DND-41 (cell line): ENCODE data around the gene SECISBP2.

Experiments
- ATAC-seq: fragments of 200-7000 bp; cut with Tn5 transposase; 3 replicates; pipeline ENCODE4 v1.9.1; 2021; ENCODE audit warnings: low read depth; ENCODE audit not compliant: insufficient read depth
- DNase-seq: peaks from one replicate; pipeline ENCODE4 v3.0.0-alpha.2; 2020
- H2AFZ ChIP-seq: 2 replicates; pipeline ENCODE4 v1.6.0; 2012; ENCODE audit warnings: low read depth, low read length
- H3K27ac ChIP-seq: 2 replicates; pipeline ENCODE4 v1.5.1; 2012; ENCODE audit warnings: low read length, inconsistent platforms
- H3K27me3 ChIP-seq: fragments of 200-600 bp; sonication (generic); 2 replicates; pipeline ENCODE4 v1.6.0; 2012; ENCODE audit warnings: low read length, mild to moderate bottlenecking, inconsistent platforms; ENCODE audit not compliant: insufficient read depth, poor library complexity
- H3K36me3 ChIP-seq: 2 replicates; pipeline ENCODE4 v1.5.1; 2012; ENCODE audit warnings: low read length, inconsistent platforms; ENCODE audit not compliant: insufficient read depth
- H3K4me1 ChIP-seq: 2 replicates; pipeline ENCODE4 v1.5.1; 2012; ENCODE audit warnings: mild to moderate bottlenecking, low read length; ENCODE audit not compliant: insufficient read depth
- H3K4me2 ChIP-seq: 2 replicates; pipeline ENCODE4 v1.6.0; 2012; ENCODE audit warnings: mild to moderate bottlenecking, moderate library complexity, low read length, inconsistent platforms; ENCODE audit not compliant: insufficient read depth
- H3K4me3 ChIP-seq, 2 experiments: fragments of 200-600 bp in 1 of 2; shearing (Covaris generic) in 1 of 2; 2 replicates each; pipeline ENCODE4 v1.5.1; 2012 to 2016; ENCODE audit warnings: inconsistent platforms in 2 of 2, low read length in 2 of 2, mild to moderate bottlenecking in 2 of 2, low read depth in 1 of 2, moderate library complexity in 1 of 2
- H3K79me2 ChIP-seq: 2 replicates; pipeline ENCODE4 v1.6.0; 2012; ENCODE audit warnings: low read length, inconsistent platforms; ENCODE audit not compliant: insufficient read depth
- H3K9ac ChIP-seq: 2 replicates; pipeline ENCODE4 v1.6.0; 2012; ENCODE audit warnings: low read depth, mild to moderate bottlenecking, inconsistent platforms, low read length, moderate library complexity
- H3K9me3 ChIP-seq: 2 replicates; pipeline ENCODE4 v1.5.1; 2012; ENCODE audit warnings: low read length, moderate library complexity, mild to moderate bottlenecking, inconsistent platforms; ENCODE audit not compliant: insufficient read depth, severe bottlenecking
- H4K20me1 ChIP-seq: 2 replicates; pipeline ENCODE4 v1.6.0; 2012; ENCODE audit warnings: low read length; ENCODE audit not compliant: insufficient read depth
- EZH2 ChIP-seq: IDR thresholded peaks from 3 replicates; pipeline ENCODE4 v1.6.1; 2012; ENCODE audit warnings: borderline replicate concordance, low read depth, mild to moderate bottlenecking, moderate library complexity, low read length, inconsistent platforms; ENCODE audit not compliant: severe bottlenecking
- TF ChIP-seq, protein P1 (sequence below): IDR thresholded peaks from 2 replicates; pipeline ENCODE4 v1.5.1; 2012; ENCODE audit warnings: borderline replicate concordance, low read length, moderate library complexity, mild to moderate bottlenecking; ENCODE audit not compliant: poor library complexity, severe bottlenecking; ENCODE audit errors: extremely low read depth

Gene SECISBP2

DNA sequence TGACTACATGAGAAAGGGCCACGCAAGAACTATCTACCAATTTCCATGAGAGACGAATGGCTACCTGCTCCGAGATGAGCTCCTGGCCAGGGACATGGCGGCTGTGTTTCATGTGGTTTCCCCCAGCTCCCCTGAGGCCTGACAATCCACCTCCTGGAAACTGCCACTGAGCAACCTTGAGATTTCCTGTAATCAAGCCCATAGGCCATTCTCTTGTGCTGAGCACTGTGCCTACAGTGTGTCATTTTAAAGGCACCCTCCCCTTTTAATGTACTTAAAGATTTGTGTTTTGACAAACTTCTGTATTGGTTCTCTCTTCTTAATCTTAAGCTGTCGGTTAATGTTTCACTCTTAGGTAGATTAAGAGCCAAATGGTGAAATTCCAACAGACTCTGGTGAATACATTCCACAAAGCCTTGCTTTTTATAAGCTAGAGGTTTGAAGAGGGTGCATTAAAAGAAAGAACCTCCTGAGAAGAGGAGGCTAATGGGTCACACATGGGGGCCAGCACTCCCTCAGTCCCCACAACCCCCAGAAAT, 72.3 kb downstream of the SECISBP2 start:
- Histone ChIP-seq H3K36me3 (peaks cover 97% of the 10 kb centered on the region), H3K9me3 (no peaks in the 10 kb centered on the region), H3K4me2 (no peak overlapping the region), H3K4me3 (no peak overlapping the region), H2AFZ (no peak overlapping the region), H3K4me1 (no peaks in the 10 kb centered on the region), H3K27ac (no peak overlapping the region), H3K9ac (no peak overlapping the region), H3K27me3 (no peaks in the 10 kb centered on the region), H3K79me2 (no peaks in the 10 kb centered on the region), H4K20me1 (peaks cover 21% of the 10 kb centered on the region; the same call in 1 of the 2 replicates)
- ATAC-seq (0 out of 3 replicates have a peak, but pooled peaks have one; percentile 16), DNase-seq (no peak)
- TF ChIP-seq EZH2, result no peak
- TF ChIP-seq, protein P1, sequence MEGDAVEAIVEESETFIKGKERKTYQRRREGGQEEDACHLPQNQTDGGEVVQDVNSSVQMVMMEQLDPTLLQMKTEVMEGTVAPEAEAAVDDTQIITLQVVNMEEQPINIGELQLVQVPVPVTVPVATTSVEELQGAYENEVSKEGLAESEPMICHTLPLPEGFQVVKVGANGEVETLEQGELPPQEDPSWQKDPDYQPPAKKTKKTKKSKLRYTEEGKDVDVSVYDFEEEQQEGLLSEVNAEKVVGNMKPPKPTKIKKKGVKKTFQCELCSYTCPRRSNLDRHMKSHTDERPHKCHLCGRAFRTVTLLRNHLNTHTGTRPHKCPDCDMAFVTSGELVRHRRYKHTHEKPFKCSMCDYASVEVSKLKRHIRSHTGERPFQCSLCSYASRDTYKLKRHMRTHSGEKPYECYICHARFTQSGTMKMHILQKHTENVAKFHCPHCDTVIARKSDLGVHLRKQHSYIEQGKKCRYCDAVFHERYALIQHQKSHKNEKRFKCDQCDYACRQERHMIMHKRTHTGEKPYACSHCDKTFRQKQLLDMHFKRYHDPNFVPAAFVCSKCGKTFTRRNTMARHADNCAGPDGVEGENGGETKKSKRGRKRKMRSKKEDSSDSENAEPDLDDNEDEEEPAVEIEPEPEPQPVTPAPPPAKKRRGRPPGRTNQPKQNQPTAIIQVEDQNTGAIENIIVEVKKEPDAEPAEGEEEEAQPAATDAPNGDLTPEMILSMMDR, result no peak

DNA sequence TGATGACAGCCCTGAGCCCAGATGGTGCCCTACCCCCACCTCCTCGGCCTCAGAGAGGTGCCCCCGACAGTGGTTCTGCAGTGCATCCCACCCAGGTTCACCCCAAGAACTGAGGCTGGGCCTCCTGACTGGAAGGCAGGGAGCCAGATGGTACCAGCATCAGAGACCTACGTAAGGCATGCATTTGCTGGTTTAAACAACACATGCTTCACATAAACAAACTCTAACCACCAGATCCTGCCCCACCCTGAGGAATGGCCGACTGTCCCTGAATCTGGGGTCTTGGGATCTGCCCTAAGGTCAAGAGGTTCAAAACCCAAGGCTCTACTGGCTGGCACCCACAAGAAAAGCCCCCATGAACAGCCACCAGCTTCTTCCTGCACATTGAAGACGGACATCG, 73.3 kb downstream of the SECISBP2 start:
- Histone ChIP-seq H3K4me1 (no peaks in the 10 kb centered on the region), H3K9ac (no peak overlapping the region), H3K27me3 (no peaks in the 10 kb centered on the region), H4K20me1 (peaks cover 23% of the 10 kb centered on the region; the same call in 1 of the 2 replicates), H3K9me3 (no peaks in the 10 kb centered on the region), H3K27ac (no peak overlapping the region), H3K36me3 (peaks cover 98% of the 10 kb centered on the region), H3K4me3 (no peak overlapping the region), H3K4me2 (no peak overlapping the region), H3K79me2 (peaks cover 3% of the 10 kb centered on the region; the same call in 1 of the 2 replicates), H2AFZ (no peak overlapping the region)
- TF ChIP-seq EZH2, result no peak
- TF ChIP-seq, protein P1, result no peak
- ATAC-seq (no peak), DNase-seq (no peak)

DNA sequence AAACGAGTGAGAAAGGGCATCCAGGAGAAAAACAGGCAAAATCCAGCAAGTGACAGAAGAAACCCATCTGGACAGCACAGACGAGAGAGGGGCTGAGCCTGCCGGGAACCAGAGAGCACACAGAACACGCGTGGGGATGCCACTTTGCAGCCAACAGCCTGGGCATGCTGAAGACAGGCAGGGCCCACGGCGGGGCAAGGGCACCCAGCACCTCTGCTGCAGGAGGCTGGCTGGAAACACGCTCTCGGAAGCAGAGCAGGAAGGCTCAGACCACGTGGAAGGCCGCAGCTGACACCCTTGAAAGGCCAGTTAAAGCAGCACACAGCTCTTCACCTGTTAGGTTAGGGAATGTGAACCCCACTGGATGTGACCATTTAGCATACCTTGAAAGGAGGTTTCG, 76.1 kb downstream of the SECISBP2 start:
- no peaks in the 10 kb centered on the region for H3K27me3 ChIP-seq
- DNase-seq (no peak), ATAC-seq (no peak)
- peaks cover 27% of the 10 kb centered on the region; the same call in 1 of the 2 replicates for H4K20me1 ChIP-seq
- H2AFZ ChIP-seq, result no peak overlapping the region
- H3K79me2 ChIP-seq, result peaks cover 11% of the 10 kb centered on the region; the same call in 1 of the 2 replicates
- no peak overlapping the region for H3K27ac ChIP-seq
- H3K4me1 ChIP-seq, result no peaks in the 10 kb centered on the region
- no peaks in the 10 kb centered on the region for H3K9me3 ChIP-seq
- no peak overlapping the region for H3K4me3 ChIP-seq
- TF ChIP-seq, protein P1, result no peak
- no peak for TF ChIP-seq EZH2
- no peak overlapping the region for H3K9ac ChIP-seq
- H3K36me3 ChIP-seq, result peaks cover 98% of the 10 kb centered on the region
- no peak overlapping the region for H3K4me2 ChIP-seq
